GM08714 (cell line): ENCODE results near the gene PLSCR5.

Source experiments
- H3K4me3 ChIP-seq: fragments of 200-500 bp; sonication (Bioruptor generic); 2 replicates; pipeline ENCODE4 v1.5.1; 2014; ENCODE audit warnings: mild to moderate bottlenecking, low read length, inconsistent platforms
- ZNF274 ChIP-seq: IDR thresholded peaks from 2 replicates; pipeline ENCODE4 v1.6.1; 2012; ENCODE audit warnings: mild to moderate bottlenecking, low read depth, low read length

The PLSCR5 gene

GRCh38 chr3:146612015-146612414 is 6.9 kb upstream of the PLSCR5 start:
- no peak overlapping the region for H3K4me3 ChIP-seq
- no peak for TF ChIP-seq ZNF274

GRCh38 chr3:146611096-146611495 is 6.0 kb upstream of the PLSCR5 start:
- no peak for TF ChIP-seq ZNF274
- H3K4me3 ChIP-seq: no peak overlapping the region

GRCh38 chr3:146598535-146598934 is 6.6 kb downstream of the PLSCR5 start:
- TF ChIP-seq ZNF274: no peak

GRCh38 chr3:146594843-146595482 is 10.2 kb downstream of the PLSCR5 start:
- no peak overlapping the region for H3K4me3 ChIP-seq
- no peak for TF ChIP-seq ZNF274

More at GRCh38 chr3:146598535-146598934, 6.6 kb downstream of the PLSCR5 start:
- H3K4me3 ChIP-seq: no peak overlapping the region

GRCh38 chr3:146593776-146594175 is 11.4 kb downstream of the PLSCR5 start:
- TF ChIP-seq ZNF274: no peak
- no peak overlapping the region for H3K4me3 ChIP-seq

GRCh38 chr3:146590521-146590920 is 14.6 kb downstream of the PLSCR5 start:
- no peak overlapping the region for H3K4me3 ChIP-seq
- no peak for TF ChIP-seq ZNF274

- H3K4me3 ChIP-seq: no peak overlapping the region
- TF ChIP-seq ZNF274: no peak
Observed at GRCh38 chr3:146589899-146590508, 15.1 kb downstream of the PLSCR5 start.

GRCh38 chr3:146585156-146585555 is 20.0 kb downstream of the PLSCR5 start:
- H3K4me3 ChIP-seq: no peak overlapping the region
- no peak for TF ChIP-seq ZNF274

GRCh38 chr3:146581951-146582467 is 23.1 kb downstream of the PLSCR5 start:
- H3K4me3 ChIP-seq: no peak overlapping the region
- no peak for TF ChIP-seq ZNF274

- no peak for TF ChIP-seq ZNF274
- H3K4me3 ChIP-seq: no peak overlapping the region
Observed at GRCh38 chr3:146581080-146581601, 24.0 kb downstream of the PLSCR5 start.

GRCh38 chr3:146577662-146578061 is 27.5 kb downstream of the PLSCR5 start:
- no peak for TF ChIP-seq ZNF274
- no peak overlapping the region for H3K4me3 ChIP-seq

GRCh38 chr3:146575636-146576035 is 29.5 kb downstream of the PLSCR5 start:
- no peak for TF ChIP-seq ZNF274

GRCh38 chr3:146574173-146574572 is 31.0 kb downstream of the PLSCR5 start:
- no peak overlapping the region for H3K4me3 ChIP-seq
- no peak for TF ChIP-seq ZNF274

More at GRCh38 chr3:146575636-146576035, 29.5 kb downstream of the PLSCR5 start:
- H3K4me3 ChIP-seq: no peak overlapping the region

- H3K4me3 ChIP-seq: no peak overlapping the region
- TF ChIP-seq ZNF274: no peak
Observed at GRCh38 chr3:146569314-146569713, 35.8 kb downstream of the PLSCR5 start.

- no peak overlapping the region for H3K4me3 ChIP-seq
- TF ChIP-seq ZNF274: no peak
Observed at GRCh38 chr3:146566138-146566537, 39.0 kb downstream of the PLSCR5 start.
